ENCODE measurements around the gene CHKB.
A peak's percentile ranks its signal among the peaks of the same experiment; 100 is the strongest.

Gene CHKB

DNA sequence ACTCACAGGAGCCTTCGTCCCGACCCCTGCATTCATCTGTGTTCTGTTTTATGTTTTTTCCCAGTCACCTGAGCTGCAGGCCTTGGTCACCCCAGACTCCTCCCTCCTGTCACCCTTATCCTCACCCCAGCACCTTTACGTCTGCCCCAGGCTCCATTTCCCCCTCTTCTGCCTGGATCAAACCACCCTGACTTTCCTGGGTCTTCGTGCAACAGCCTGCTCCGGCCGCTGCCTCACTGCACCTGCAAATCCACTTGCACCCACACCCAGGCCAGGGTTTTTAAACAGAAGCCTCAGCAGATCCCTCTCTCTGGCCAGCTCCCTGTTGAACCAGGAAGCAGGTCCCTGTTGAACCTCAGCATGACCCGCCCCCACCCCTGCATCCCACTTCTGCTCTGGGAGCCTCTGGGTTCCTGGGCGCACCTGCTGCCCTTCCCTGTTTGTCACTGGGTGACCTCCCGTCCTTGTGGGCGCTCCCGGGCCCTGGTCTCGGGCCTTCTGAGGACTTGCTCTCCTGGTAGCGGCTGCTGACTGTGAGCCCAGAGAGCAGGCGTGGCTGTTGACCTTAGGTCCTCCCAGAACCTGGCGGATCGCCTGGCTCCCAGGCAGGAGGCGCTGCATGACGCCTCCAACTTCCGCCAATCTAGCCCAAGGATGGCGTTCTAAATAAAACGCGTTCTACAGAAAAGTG lies 30.8 kb upstream of the CHKB start:
- H3K4me3 ChIP-seq (ENCODE audit: low read depth, low read length), result no peak overlapping the region
- TF ChIP-seq CTCF (IDR thresholded peaks at IDR 0.05; ENCODE audit: low read depth, low read length), result 0 out of 2 replicates have a peak, but pooled peaks have one; percentile 1
- DNase-seq, result peak; percentile 44

GRCh38 chr22:50612528-50613221 lies 30.0 kb upstream of the CHKB start:
- DNase-seq, result peak; percentile 47
- H3K9me3 ChIP-seq (ENCODE audit: severe bottlenecking), result no peaks in the 10 kb centered on the region
- peaks cover 20% of the 10 kb centered on the region for H3K36me3 ChIP-seq
- H3K27me3 ChIP-seq (ENCODE audit: insufficient read depth, low read depth, severe bottlenecking), result no peaks in the 10 kb centered on the region
- TF ChIP-seq CTCF (IDR thresholded peaks at IDR 0.05; ENCODE audit: low read depth, low read length), result no peak
- H3K4me3 ChIP-seq (ENCODE audit: low read depth, low read length), result no peak overlapping the region
- no peak overlapping the region for H3K27ac ChIP-seq

More for the DNA sequence above, 30.8 kb upstream of the CHKB start:
- Histone ChIP-seq H3K27me3 (ENCODE audit: insufficient read depth, low read depth, severe bottlenecking) (no peaks in the 10 kb centered on the region), H3K27ac (no peak overlapping the region), H3K36me3 (peaks cover 20% of the 10 kb centered on the region), H3K9me3 (ENCODE audit: severe bottlenecking) (no peaks in the 10 kb centered on the region)

GRCh38 chr22:50612168-50612527 lies 29.5 kb upstream of the CHKB start:
- Histone ChIP-seq H3K27me3 (ENCODE audit: insufficient read depth, low read depth, severe bottlenecking) (no peaks in the 10 kb centered on the region), H3K36me3 (peaks cover 24% of the 10 kb centered on the region), H3K27ac (no peak overlapping the region), H3K9me3 (ENCODE audit: severe bottlenecking) (no peaks in the 10 kb centered on the region), H3K4me3 (ENCODE audit: low read depth, low read length) (no peak overlapping the region)
- no peak for TF ChIP-seq CTCF (IDR thresholded peaks at IDR 0.05; ENCODE audit: low read depth, low read length)
- DNase-seq, result no peak

- Histone ChIP-seq H3K4me3 (ENCODE audit: low read depth, low read length) (no peak overlapping the region), H3K9me3 (ENCODE audit: severe bottlenecking) (no peaks in the 10 kb centered on the region), H3K36me3 (peaks cover 28% of the 10 kb centered on the region), H3K27me3 (ENCODE audit: insufficient read depth, low read depth, severe bottlenecking) (no peaks in the 10 kb centered on the region), H3K27ac (no peak overlapping the region)
- DNase-seq, result no peak
- TF ChIP-seq CTCF (IDR thresholded peaks at IDR 0.05; ENCODE audit: low read depth, low read length), result no peak
These were observed 28.9 kb upstream of the CHKB start for GRCh38 chr22:50611341-50612060.

GRCh38 chr22:50610581-50610980 lies 27.9 kb upstream of the CHKB start:
- no peak for DNase-seq
- Histone ChIP-seq H3K4me3 (ENCODE audit: low read depth, low read length) (no peak overlapping the region), H3K9me3 (ENCODE audit: severe bottlenecking) (no peaks in the 10 kb centered on the region), H3K27me3 (ENCODE audit: insufficient read depth, low read depth, severe bottlenecking) (no peaks in the 10 kb centered on the region), H3K36me3 (peaks cover 36% of the 10 kb centered on the region), H3K27ac (no peak overlapping the region)
- no peak for TF ChIP-seq CTCF (IDR thresholded peaks at IDR 0.05; ENCODE audit: low read depth, low read length)

Data from WERI-Rb-1 (cell line).